ENCODE measurements around the gene HSPA1A. TPM values are rescaled to one million over a fixed set of nuclear protein-coding genes. Genes with fewer than 3 reads are reported as not detected.

The HSPA1A gene
- total and polyA plus RNA-seq, 9 of the 15 experiments (the other 6 are each of a cell fraction or from before 2014, with no cell fraction given): 2.2 to 273 (median 107) TPM

- TF ChIP-seq FOXP4 (CRISPR knock-in tag; IDR thresholded peaks at IDR 0.05; ENCODE audit: borderline replicate concordance) (peak; percentile 94), ZBTB11 (CRISPR knock-in tag; IDR thresholded peaks at IDR 0.05) (peak in 1 of 3 experiments; percentile 89; a peak in 2 of 6 replicates), CBX8 (IDR thresholded peaks at IDR 0.05; ENCODE audit: borderline replicate concordance, extremely low read depth, low read depth, low read length, poor library complexity, severe bottlenecking) (no peak), SMAD1 (IDR thresholded peaks at IDR 0.05; ENCODE audit: low read depth, low read length, partially characterized antibody) (peak; percentile 81), ATF7 (IDR thresholded peaks at IDR 0.05) (peak; percentile 94), HMGN3 (IDR thresholded peaks at IDR 0.05; ENCODE audit: borderline replicate concordance, extremely low read depth, insufficient read length, low read depth, low read length) (peak; percentile 98), KDM1A (IDR thresholded peaks at IDR 0.05) (no peak), OTX1 (CRISPR knock-in tag; IDR thresholded peaks at IDR 0.05) (no peak; the same call in 1 of the 2 replicates), E2F6 (IDR thresholded peaks at IDR 0.05; ENCODE audit: borderline replicate concordance in 1 of 2, extremely low read depth in 1 of 2, insufficient read depth in 1 of 2, insufficient read length in 1 of 2, low read depth in 1 of 2, low read length in 1 of 2, poor library complexity in 1 of 2, severe bottlenecking in 1 of 2) (peak; percentile 84 to 86), ZFP91 (CRISPR knock-in tag; IDR thresholded peaks at IDR 0.05) (no peak), KAT2B (IDR thresholded peaks at IDR 0.05; ENCODE audit: low read depth, low read length) (peak; percentile 67), HES1 (IDR thresholded peaks at IDR 0.05; ENCODE audit: low read depth) (peak; percentile 23; the same call in 1 of the 2 replicates)
These were observed 8.7 kb upstream of the HSPA1A start, which contains the start of gene LSM2 (continued) for GRCh38 chr6:31806470-31807272.
